GM23338 (cell line): ENCODE measurements around the gene CD48.

Experiments used
- EZH2 ChIP-seq: fragments of 200-600 bp; sonication (generic); IDR thresholded peaks from one replicate; pipeline ENCODE4 v1.8.0; 2017; ENCODE audit warnings: antibody characterized with exemption, mild to moderate bottlenecking, low read depth; ENCODE audit not compliant: unreplicated experiment
- JUNB ChIP-seq: IDR thresholded peaks from one replicate; pipeline ENCODE4 v1.6.1; 2016; ENCODE audit warnings: antibody characterized with exemption; ENCODE audit not compliant: unreplicated experiment
- POLR2AphosphoS5 ChIP-seq: IDR thresholded peaks from 2 replicates; pipeline ENCODE4 v1.6.1; 2016; ENCODE audit warnings: antibody characterized with exemption, low read depth
- TF ChIP-seq, protein P1 (sequence below), 2 experiments: fragments of 200-600 bp in 1 of 2; sonication (generic) in 1 of 2; conservative IDR thresholded peaks; 2 replicates each; pipeline versions ENCODE4 v1.5.1 to v1.6.1; 2016 to 2017; ENCODE audit warnings: antibody characterized with exemption in 2 of 2, low read depth in 2 of 2, mild to moderate bottlenecking in 2 of 2, moderate library complexity in 1 of 2
- TF ChIP-seq, protein P2 (sequence below): IDR thresholded peaks from one replicate; pipeline ENCODE4 v1.6.1; 2018; ENCODE audit warnings: antibody characterized with exemption; ENCODE audit not compliant: unreplicated experiment

DNA sequence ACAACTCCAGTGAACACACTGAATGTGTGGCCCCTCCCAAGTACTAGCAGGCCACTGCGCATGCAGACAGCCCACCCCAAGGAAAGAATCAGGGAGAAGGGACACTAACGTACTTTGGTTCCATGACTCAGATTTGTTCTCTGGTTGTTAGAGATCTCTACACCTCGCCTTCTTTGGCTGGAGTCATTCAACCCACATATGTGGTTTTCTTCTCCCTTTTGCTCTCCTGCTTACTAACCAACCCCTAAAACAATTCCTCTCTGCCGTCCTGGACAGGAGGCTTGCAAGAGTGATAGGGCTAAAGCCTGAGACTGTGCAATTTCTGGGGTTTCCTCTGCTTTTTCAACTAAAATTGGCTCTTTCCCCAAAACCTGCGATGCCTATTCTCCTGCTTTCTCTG, 5.7 kb upstream of the CD48 start:
- TF ChIP-seq, protein P1, sequence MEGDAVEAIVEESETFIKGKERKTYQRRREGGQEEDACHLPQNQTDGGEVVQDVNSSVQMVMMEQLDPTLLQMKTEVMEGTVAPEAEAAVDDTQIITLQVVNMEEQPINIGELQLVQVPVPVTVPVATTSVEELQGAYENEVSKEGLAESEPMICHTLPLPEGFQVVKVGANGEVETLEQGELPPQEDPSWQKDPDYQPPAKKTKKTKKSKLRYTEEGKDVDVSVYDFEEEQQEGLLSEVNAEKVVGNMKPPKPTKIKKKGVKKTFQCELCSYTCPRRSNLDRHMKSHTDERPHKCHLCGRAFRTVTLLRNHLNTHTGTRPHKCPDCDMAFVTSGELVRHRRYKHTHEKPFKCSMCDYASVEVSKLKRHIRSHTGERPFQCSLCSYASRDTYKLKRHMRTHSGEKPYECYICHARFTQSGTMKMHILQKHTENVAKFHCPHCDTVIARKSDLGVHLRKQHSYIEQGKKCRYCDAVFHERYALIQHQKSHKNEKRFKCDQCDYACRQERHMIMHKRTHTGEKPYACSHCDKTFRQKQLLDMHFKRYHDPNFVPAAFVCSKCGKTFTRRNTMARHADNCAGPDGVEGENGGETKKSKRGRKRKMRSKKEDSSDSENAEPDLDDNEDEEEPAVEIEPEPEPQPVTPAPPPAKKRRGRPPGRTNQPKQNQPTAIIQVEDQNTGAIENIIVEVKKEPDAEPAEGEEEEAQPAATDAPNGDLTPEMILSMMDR (conservative IDR thresholded peaks at IDR 0.05; ENCODE audit: low read depth in 2 of 2), result no peak
- TF ChIP-seq JUNB (no peak), EZH2 (no peak), POLR2AphosphoS5 (no peak)
- TF ChIP-seq, protein P2, sequence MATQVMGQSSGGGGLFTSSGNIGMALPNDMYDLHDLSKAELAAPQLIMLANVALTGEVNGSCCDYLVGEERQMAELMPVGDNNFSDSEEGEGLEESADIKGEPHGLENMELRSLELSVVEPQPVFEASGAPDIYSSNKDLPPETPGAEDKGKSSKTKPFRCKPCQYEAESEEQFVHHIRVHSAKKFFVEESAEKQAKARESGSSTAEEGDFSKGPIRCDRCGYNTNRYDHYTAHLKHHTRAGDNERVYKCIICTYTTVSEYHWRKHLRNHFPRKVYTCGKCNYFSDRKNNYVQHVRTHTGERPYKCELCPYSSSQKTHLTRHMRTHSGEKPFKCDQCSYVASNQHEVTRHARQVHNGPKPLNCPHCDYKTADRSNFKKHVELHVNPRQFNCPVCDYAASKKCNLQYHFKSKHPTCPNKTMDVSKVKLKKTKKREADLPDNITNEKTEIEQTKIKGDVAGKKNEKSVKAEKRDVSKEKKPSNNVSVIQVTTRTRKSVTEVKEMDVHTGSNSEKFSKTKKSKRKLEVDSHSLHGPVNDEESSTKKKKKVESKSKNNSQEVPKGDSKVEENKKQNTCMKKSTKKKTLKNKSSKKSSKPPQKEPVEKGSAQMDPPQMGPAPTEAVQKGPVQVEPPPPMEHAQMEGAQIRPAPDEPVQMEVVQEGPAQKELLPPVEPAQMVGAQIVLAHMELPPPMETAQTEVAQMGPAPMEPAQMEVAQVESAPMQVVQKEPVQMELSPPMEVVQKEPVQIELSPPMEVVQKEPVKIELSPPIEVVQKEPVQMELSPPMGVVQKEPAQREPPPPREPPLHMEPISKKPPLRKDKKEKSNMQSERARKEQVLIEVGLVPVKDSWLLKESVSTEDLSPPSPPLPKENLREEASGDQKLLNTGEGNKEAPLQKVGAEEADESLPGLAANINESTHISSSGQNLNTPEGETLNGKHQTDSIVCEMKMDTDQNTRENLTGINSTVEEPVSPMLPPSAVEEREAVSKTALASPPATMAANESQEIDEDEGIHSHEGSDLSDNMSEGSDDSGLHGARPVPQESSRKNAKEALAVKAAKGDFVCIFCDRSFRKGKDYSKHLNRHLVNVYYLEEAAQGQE, result no peak
